Muscle of arm (tissue), 14 donors: ENCODE results near the gene CUEDC2. TPM values are rescaled to one million over a fixed set of nuclear protein-coding genes. Genes with fewer than 3 reads are reported as not detected.

Source experiments
- DNase-seq: peaks from one replicate; pipeline ENCODE4 v3.0.0-alpha.2; 2013
- long read RNA-seq, 11 donors: transcript quantifications; one replicate each; lab custom pipeline, GENCODE V29; 2026
- polyA plus RNA-seq, 12 donors: library from polyadenylated mRNA; unstranded; fragments of 120-200 nt; gene quantifications; one replicate each; pipeline ENCODE4 v1.2.1, GENCODE V29; 2013; ENCODE audit not compliant: insufficient read length in 12 of 12

CUEDC2 gene, protein sequence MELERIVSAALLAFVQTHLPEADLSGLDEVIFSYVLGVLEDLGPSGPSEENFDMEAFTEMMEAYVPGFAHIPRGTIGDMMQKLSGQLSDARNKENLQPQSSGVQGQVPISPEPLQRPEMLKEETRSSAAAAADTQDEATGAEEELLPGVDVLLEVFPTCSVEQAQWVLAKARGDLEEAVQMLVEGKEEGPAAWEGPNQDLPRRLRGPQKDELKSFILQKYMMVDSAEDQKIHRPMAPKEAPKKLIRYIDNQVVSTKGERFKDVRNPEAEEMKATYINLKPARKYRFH
- 10 to 100 TPM in 11 of 12 donors, not detected in 1; 35.7 to 58.9 (median 51.1) TPM for polyA plus RNA-seq
- long read RNA-seq, donor 1, transcript CUEDC2-201 (9 exons, 1,191 nt), result major isoform, 29 of 39 reads
- long read RNA-seq, donor 1, partial matches to known transcripts, result 9 of 39 reads
- long read RNA-seq, donor 1, other reads (novel, unspliced or antisense), result 0 of 39 reads
- long read RNA-seq, donor 2, transcript CUEDC2-201 (9 exons, 1,191 nt), result major isoform, 32 of 51 reads
- long read RNA-seq, donor 2, partial matches to known transcripts, result 17 of 51 reads
- long read RNA-seq, donor 2, other reads (novel, unspliced or antisense), result 0 of 51 reads
- long read RNA-seq, donor 3, transcript CUEDC2-201 (9 exons, 1,191 nt), result major isoform, 16 of 22 reads
- long read RNA-seq, donor 3, partial matches to known transcripts, result 6 of 22 reads
- long read RNA-seq, donor 3, other reads (novel, unspliced or antisense), result 0 of 22 reads
- long read RNA-seq, donor 4, transcript CUEDC2-201 (9 exons, 1,191 nt), result major isoform, 16 of 19 reads
- long read RNA-seq, donor 4, partial matches to known transcripts, result 0 of 19 reads
- long read RNA-seq, donor 4, other reads (novel, unspliced or antisense), result 0 of 19 reads
- long read RNA-seq, donor 5, result 0 reads
- long read RNA-seq, donor 6, transcript CUEDC2-201 (9 exons, 1,191 nt), result major isoform, 14 of 22 reads
- long read RNA-seq, donor 6, partial matches to known transcripts, result 8 of 22 reads
- long read RNA-seq, donor 6, other reads (novel, unspliced or antisense), result 0 of 22 reads
- long read RNA-seq, donor 7, transcript CUEDC2-201 (9 exons, 1,191 nt), result major isoform, 14 of 15 reads
- long read RNA-seq, donor 7, partial matches to known transcripts, result 0 of 15 reads
- long read RNA-seq, donor 7, other reads (novel, unspliced or antisense), result 0 of 15 reads
- long read RNA-seq, donor 8, transcript CUEDC2-201 (9 exons, 1,191 nt), result major isoform, 39 of 46 reads
- long read RNA-seq, donor 8, partial matches to known transcripts, result 7 of 46 reads
- long read RNA-seq, donor 8, other reads (novel, unspliced or antisense), result 0 of 46 reads
- long read RNA-seq, donor 9, transcript CUEDC2-201 (9 exons, 1,191 nt), result major isoform, 24 of 33 reads
- long read RNA-seq, donor 9, partial matches to known transcripts, result 7 of 33 reads
- long read RNA-seq, donor 9, other reads (novel, unspliced or antisense), result 0 of 33 reads
- long read RNA-seq, donor 10, transcript CUEDC2-201 (9 exons, 1,191 nt), result major isoform, 37 of 50 reads
- long read RNA-seq, donor 10, partial matches to known transcripts, result 12 of 50 reads
- long read RNA-seq, donor 10, other reads (novel, unspliced or antisense), result 0 of 50 reads
- long read RNA-seq, donor 11, transcript CUEDC2-201 (9 exons, 1,191 nt), result major isoform, 39 of 64 reads
- long read RNA-seq, donor 11, partial matches to known transcripts, result 24 of 64 reads
- long read RNA-seq, donor 11, other reads (novel, unspliced or antisense), result 0 of 64 reads

DNA sequence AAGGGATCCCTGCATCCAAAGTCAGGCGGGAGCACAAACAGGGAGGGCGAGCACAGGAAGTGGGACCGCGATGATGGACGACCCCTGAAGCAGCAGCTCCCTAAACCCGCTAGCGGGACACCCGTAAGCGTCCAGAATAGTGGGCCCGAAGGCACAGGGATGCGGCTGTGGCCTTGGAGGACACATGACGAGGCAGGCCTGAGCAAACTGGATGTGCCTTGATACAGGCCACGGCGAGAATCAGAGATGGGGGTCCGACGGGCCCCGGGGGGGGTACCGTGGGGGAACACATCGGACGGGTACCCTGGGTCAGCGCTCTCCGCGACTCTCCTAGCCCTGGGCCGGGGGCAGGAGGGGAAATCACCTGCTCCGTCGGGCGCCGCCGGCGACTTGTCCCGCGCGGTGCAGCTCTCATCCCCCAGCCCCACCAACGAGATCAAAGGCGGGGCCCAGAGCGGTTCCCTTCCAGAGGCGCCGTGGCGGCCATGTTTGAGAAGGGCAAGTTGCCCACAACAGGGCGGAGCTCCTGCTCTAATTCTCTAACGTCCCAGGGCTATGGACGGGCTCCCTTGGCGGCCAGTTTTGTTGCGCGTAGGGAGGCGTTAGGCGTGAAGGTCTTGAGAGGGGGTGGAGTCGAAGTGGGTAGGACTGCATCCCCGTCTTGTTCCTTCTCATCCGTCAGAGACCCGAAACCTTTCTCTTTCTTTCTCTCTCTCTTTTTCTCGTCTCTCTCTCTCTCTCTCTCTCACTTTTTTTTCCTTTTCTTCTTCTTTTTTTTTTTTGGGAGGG lies at the start of gene CUEDC2:
Gene CUEDC2, minus strand, starts transcription at position 413 of the 789 bp plus-strand sequence. CDS start 7,386 bp downstream, outside the sequence.
- DNase-seq, result peak; percentile 98

- DNase-seq, result no peak
Observed at GRCh38 chr10:102480396-102480795, 48.0 kb upstream of the CUEDC2 start.

DNA sequence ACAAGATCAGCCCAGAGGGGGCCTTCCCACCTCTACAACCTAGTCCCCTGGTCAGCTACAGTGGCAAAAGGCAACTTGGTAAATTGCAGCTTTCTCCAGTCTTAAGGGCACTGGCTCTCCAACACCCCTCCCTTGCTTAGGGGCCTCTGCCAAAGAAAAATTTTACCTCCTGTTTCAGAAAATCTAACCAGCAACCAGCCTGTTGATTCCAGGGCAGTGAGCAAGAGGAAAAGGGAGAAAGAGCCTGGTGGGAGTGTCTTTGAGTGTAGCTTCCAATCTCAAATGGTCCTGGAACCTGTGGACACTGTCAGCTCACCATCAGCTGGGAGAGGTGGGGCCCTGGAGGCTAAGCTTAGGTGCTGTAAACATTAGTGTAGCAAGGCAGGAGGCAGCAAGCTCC lies 47.3 kb upstream of the CUEDC2 start:
- DNase-seq, result no peak

- DNase-seq, result no peak
Observed at GRCh38 chr10:102476466-102477141, 44.2 kb upstream of the CUEDC2 start.

DNA sequence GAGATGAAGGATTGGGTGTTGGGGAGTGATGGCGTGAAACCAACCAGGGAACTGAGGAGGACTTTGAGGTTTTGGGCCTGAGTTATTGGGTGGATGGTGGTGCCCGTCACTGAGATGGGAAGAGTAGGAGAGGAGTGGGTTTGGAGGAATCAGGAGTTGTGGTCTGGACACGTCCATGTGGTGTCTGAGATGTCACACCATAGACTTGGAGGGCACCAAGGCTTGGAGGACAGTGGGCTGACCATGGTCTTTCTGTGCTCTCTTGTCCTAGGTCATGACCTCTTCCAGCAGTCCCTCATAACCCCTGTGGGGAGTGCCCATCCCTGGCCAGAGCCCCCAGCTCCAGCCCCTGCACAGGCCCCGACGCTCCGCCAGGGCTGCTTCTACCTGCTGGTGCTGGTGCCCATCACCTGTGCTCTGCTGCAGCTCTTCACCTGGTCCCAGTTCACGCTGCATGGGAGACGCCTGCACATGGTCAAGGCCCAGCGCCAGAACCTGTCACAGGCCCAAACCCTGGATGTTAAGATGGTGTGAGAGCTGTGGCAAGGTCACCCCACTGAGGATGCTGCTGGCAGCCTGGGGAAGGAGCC lies 43.2 kb upstream of the CUEDC2 start:
- no peak for DNase-seq

DNA sequence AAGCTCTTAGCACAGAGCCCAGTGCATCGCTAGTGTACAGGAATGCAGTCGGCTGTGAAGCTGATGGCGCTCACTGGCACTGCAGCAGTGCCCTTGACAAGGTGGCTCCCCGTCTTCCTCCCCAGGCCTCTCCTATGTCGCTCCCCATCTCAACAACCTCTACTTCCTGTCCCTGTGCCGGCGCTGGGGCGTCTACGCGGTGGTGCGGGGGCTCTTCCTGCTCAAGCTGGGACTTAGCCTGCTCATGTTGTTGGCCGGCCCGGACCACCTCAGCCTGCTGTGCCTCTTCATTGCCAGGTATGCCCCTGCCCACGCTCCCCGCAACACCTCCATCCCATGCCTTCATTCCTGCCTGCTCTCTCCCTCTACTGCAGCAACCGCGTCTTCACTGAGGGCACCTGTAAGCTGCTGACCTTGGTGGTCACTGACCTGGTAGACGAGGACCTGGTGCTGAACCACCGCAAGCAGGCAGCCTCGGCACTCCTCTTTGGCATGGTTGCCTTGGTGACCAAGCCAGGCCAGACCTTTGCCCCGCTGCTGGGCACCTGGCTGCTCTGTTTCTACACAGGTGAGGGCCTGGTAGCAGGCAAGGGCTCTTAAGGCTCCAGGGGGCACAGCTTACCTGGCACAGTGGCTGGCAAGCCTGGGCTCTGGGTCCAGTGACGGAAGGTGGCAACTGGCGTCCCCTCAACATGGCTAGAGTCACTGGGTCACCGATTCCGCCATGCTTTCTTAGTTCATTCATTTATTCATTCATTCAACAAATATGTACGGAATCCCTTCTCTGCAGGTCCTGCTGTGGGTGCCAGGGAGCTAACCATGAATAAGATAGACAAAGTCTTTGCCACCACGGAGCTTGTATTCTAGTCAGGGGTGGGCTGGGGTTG lies 41.3 kb upstream of the CUEDC2 start:
- no peak for DNase-seq

- DNase-seq, result no peak
Observed at GRCh38 chr10:102470579-102471546, 38.5 kb upstream of the CUEDC2 start.

DNA sequence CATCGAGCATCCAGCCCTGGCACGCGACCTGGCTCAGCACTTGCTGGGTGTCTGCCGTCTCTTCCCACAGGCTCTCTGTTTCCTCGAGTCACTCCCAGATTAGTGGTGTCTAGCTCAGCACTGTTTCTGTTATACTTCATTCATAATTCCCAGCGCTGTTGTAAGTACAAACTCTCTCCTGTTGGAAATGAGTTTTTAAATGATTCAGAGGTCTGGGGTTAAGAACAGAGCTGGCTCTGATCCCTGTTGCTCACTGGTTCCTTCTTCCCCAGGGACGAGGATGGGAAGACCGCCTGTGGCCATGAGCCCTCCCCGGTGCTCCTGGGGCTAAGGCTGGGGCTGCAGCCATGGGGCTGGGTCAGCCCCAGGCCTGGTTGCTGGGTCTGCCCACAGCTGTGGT lies 36.3 kb upstream of the CUEDC2 start:
- DNase-seq, result no peak

DNA sequence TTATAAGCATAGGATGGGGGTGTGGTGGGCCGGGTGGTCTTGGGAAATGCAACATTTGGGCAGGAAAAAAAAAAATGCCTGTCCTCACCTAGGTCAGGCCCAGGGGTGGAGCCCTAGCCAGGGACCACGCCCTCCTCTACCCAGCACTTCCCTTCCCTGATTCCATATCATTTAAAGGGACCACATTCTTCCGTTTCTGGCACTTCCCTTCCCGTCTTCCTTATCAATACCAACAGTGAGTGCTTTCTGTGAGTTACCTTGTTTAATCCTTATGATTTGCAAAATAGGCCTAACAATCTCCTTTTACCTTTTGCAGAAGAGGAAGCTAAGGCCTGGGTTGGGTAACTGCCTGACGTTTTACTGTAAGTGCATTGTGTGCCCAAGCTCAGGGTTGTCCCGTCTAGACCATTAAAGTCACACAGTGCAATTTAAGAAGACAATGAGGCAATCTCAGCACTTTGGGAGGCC lies 35.6 kb upstream of the CUEDC2 start:
- no peak for DNase-seq

- DNase-seq, result no peak
Observed at GRCh38 chr10:102467318-102467717, 34.9 kb upstream of the CUEDC2 start.

DNA sequence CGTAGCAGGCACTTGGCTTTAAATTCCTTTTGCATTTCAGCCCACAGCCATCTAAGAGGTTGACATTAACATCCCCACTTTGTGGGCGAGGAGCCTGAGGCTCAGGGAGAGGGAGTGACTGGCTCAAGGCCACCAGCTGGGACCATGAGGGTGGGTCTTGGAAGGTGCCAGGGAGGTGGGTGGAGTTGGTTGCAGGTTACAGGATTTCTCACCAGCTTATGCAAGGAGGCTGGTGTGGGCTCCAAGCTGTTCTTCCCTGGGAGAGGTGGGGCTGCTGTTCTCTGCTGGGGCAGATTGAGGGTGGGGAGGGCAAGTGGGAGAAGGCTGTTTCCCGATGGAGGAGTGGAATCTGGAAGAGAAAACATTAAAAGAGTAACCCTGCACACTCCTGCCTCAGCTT lies 33.1 kb upstream of the CUEDC2 start:
- no peak for DNase-seq

- no peak for DNase-seq
Observed at GRCh38 chr10:102463983-102464382, 31.6 kb upstream of the CUEDC2 start.

DNA sequence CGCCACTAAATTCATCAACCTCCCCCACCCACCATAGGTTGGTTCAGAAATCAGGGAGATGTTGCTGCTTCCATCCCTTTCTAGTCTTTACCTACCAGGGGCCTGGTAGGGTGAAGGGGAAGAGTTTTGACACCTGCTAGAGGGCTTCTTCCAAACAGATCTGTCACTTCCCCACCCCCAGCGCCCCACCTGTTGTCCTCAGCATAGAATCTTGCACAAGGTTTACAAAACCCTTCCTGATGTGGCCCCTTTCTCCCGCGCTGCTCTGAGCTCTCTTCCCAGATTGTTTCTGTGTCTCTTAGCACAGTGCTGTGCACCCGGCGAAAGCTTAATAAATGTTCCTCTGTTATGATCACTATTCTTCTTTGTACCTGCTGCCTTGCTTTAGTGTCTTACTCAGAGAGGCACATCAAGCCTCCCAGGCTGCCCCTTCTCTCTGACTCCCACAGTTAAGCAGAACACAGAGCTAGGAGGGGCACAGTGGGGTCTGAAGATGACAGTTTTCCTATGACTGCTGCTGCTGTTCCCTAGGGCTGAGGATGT lies 30.2 kb upstream of the CUEDC2 start:
- DNase-seq, result no peak

DNA sequence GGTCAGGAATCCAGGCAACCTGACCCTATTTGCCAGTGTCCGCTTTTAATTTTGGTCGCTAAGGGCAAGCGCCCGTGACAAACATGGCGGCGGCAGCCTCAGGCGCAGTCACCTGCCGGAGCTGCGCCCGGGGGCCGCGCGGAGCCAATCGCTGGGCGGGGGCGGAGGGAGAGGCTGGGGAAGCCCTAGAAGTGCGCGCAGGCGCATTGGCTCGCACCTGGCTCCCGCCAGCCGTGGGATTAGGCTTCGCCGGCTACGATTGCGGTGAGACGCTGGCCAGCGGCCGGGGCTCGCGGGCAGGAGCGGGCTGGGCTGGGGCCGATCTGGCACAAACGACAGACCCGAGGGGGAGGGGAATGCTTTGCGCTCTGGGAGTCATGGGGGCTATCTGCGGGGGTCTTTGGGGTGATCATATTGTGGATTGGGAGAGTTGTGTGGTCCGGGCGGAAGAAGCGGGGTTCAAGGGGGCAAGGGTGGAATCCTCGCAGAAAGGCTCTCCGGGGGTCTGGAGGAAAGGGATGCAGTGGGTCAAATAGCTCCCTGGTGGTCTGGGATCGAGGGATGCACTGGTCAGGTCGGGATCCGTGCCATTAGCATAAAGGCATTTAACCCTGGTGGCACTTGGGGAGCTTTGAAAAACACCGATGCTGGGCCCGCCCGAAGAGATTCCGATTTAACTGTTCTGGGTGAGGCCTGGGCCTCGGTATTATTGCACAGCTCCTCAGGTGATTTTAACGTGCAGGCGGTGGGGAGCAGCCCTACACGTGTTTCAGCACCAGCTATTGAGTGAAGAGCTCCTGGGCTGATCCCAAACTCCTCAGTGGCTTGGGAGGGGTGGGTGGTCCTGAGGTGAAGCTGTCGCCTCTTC lies 29.0 kb upstream of the CUEDC2 start:
- DNase-seq, result peak; percentile 58

DNA sequence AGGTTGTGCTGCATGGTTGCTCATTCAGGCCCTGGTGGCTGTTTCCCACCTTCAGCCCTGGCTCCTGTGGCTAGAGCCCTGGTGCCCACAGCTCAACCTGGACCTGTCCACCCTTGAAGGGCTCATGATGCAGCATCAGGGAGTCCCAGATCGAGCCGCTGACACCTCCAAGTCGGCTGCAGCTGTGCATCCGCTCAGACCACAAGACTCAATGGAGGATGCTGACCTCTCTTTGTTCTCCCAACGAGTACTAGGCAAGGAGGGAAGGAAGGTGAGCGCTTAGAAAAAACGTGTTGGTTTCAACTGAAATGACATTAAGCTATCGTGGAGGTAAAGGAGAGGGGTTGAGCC lies 28.4 kb upstream of the CUEDC2 start:
- no peak for DNase-seq
